H9 (cell line): ENCODE measurements around the gene PPP2R5E. TPM values are rescaled to one million over a fixed set of nuclear protein-coding genes. Genes with fewer than 3 reads are reported as not detected.

Source experiments
- DNase-seq: peaks from one replicate; pipeline ENCODE4 v3.0.0-alpha.2; 2017
- H2AFZ ChIP-seq: one replicate; pipeline ENCODE4 v1.6.1; 2013; ENCODE audit warnings: mild to moderate bottlenecking, low read length, control low read depth, moderate library complexity
- H2AK5ac ChIP-seq: 2 replicates; pipeline ENCODE4 v1.6.1; 2013; ENCODE audit warnings: low read length, control low read depth, mixed read lengths; ENCODE audit not compliant: insufficient read length
- H2BK120ac ChIP-seq: one replicate; pipeline ENCODE4 v1.6.1; 2013; ENCODE audit warnings: low read depth, mild to moderate bottlenecking, low read length, control low read depth, inconsistent platforms; ENCODE audit not compliant: poor library complexity, severe bottlenecking
- H2BK12ac ChIP-seq: 2 replicates; pipeline ENCODE4 v1.6.1; 2013; ENCODE audit warnings: low read length, control low read depth, mixed read lengths, low read depth; ENCODE audit not compliant: insufficient read length
- H2BK15ac ChIP-seq: 2 replicates; pipeline ENCODE4 v1.6.1; 2013; ENCODE audit warnings: low read depth, low read length, control low read depth
- H2BK20ac ChIP-seq: one replicate; pipeline ENCODE4 v1.6.1; 2013; ENCODE audit warnings: low read depth, mild to moderate bottlenecking, low read length, control low read depth, inconsistent platforms; ENCODE audit not compliant: poor library complexity, severe bottlenecking
- H2BK5ac ChIP-seq: 2 replicates; pipeline ENCODE4 v1.6.1; 2013; ENCODE audit warnings: low read length, control low read depth, mixed read lengths; ENCODE audit not compliant: insufficient read length
- H3K14ac ChIP-seq: 2 replicates; pipeline ENCODE4 v1.6.1; 2013; ENCODE audit warnings: low read length, control low read depth; ENCODE audit not compliant: insufficient read depth
- H3K18ac ChIP-seq: 2 replicates; pipeline ENCODE4 v1.6.1; 2013; ENCODE audit warnings: low read depth, mild to moderate bottlenecking, mixed read lengths, low read length, control low read depth; ENCODE audit not compliant: insufficient read length
- H3K23ac ChIP-seq: 2 replicates; pipeline ENCODE4 v1.6.1; 2013; ENCODE audit warnings: low read length, control low read depth, mixed read lengths, low read depth; ENCODE audit not compliant: insufficient read length
- H3K23me2 ChIP-seq: 2 replicates; pipeline ENCODE4 v1.6.1; 2013; ENCODE audit warnings: low read depth, mild to moderate bottlenecking, mixed read lengths, low read length, control low read depth; ENCODE audit not compliant: insufficient read length, poor library complexity, severe bottlenecking
- H3K27ac ChIP-seq: 2 replicates; pipeline ENCODE4 v1.5.1; 2013; ENCODE audit warnings: low read length, control low read depth, mixed read lengths, low read depth; ENCODE audit not compliant: insufficient read length
- H3K27me3 ChIP-seq: 2 replicates; pipeline ENCODE4 v1.6.1; 2013; ENCODE audit warnings: low read length, control low read depth, inconsistent platforms; ENCODE audit not compliant: insufficient read depth
- H3K4ac ChIP-seq: 2 replicates; pipeline ENCODE4 v1.6.1; 2013; ENCODE audit warnings: low read depth, mild to moderate bottlenecking, control low read depth, inconsistent platforms, low read length, moderate library complexity
- H3K4me1 ChIP-seq: 2 replicates; pipeline ENCODE4 v1.6.1; 2013; ENCODE audit warnings: low read length, control low read depth, inconsistent platforms; ENCODE audit not compliant: insufficient read depth
- H3K4me2 ChIP-seq: 2 replicates; pipeline ENCODE4 v1.6.1; 2013; ENCODE audit warnings: low read length, control low read depth, mixed read lengths; ENCODE audit not compliant: insufficient read length, insufficient read depth
- H3K56ac ChIP-seq: 2 replicates; pipeline ENCODE4 v1.6.1; 2013; ENCODE audit warnings: low read depth, mild to moderate bottlenecking, mixed read lengths, low read length, control low read depth; ENCODE audit not compliant: insufficient read length
- H3K79me1 ChIP-seq: 2 replicates; pipeline ENCODE4 v1.6.1; 2013; ENCODE audit warnings: low read depth, mild to moderate bottlenecking, moderate library complexity, low read length, control low read depth, inconsistent platforms; ENCODE audit not compliant: insufficient read depth, poor library complexity, severe bottlenecking
- H3K79me2 ChIP-seq: 2 replicates; pipeline ENCODE4 v1.6.1; 2013; ENCODE audit warnings: low read length, control low read depth, inconsistent platforms; ENCODE audit not compliant: insufficient read depth
- H3K9ac ChIP-seq: 2 replicates; pipeline ENCODE4 v1.6.1; 2013; ENCODE audit warnings: low read length, control low read depth, mixed read lengths; ENCODE audit not compliant: insufficient read length; ENCODE audit errors: extremely low read depth
- H3K9me3 ChIP-seq: one replicate; pipeline ENCODE4 v1.6.1; 2013; ENCODE audit warnings: low read depth, low read length, inconsistent platforms; ENCODE audit not compliant: control insufficient read depth
- H3T11ph ChIP-seq: one replicate; pipeline ENCODE4 v1.6.1; 2013; ENCODE audit warnings: mild to moderate bottlenecking, low read length, control low read depth, inconsistent platforms
- H4K20me1 ChIP-seq: one replicate; pipeline ENCODE4 v1.6.1; 2013; ENCODE audit not compliant: control insufficient read depth, insufficient read length, insufficient read depth
- H4K5ac ChIP-seq: 2 replicates; pipeline ENCODE4 v1.6.1; 2013; ENCODE audit warnings: low read depth, mild to moderate bottlenecking, mixed read lengths, low read length, control low read depth; ENCODE audit not compliant: insufficient read length
- H4K8ac ChIP-seq: replicated peaks from 2 replicates; pipeline ENCODE4 v1.6.1; 2013; ENCODE audit warnings: low read length, control low read depth, mixed read lengths, low read depth; ENCODE audit not compliant: insufficient read length
- H4K91ac ChIP-seq: 2 replicates; pipeline ENCODE4 v1.6.1; 2013; ENCODE audit warnings: low read depth, mild to moderate bottlenecking, moderate library complexity, mixed read lengths, low read length, control low read depth; ENCODE audit not compliant: insufficient read length
- H3K27ac Mint-ChIP-seq, 3 experiments: 2 replicates in 2 of 3; 3 replicates in 1 of 3; pipeline ENCODE4 v1.8.0; 2020 to 2021; ENCODE audit warnings: mixed read lengths in 3 of 3, mild to moderate bottlenecking in 1 of 3, moderate library complexity in 1 of 3
- H3K27me3 Mint-ChIP-seq: 2 replicates; pipeline ENCODE4 v1.8.0; 2021; ENCODE audit warnings: low read depth, mild to moderate bottlenecking, moderate library complexity, mixed read lengths
- H3K36me3 Mint-ChIP-seq, 3 experiments: 2 replicates in 2 of 3; 3 replicates in 1 of 3; pipeline ENCODE4 v1.8.0; 2020 to 2021; ENCODE audit warnings: low read depth in 3 of 3, mixed read lengths in 3 of 3; ENCODE audit not compliant: insufficient read depth in 1 of 3
- H3K4me1 Mint-ChIP-seq, 2 experiments: 2 replicates each; pipeline ENCODE4 v1.8.0; 2020; ENCODE audit warnings: mixed read lengths in 2 of 2
- H3K4me3 Mint-ChIP-seq, 2 experiments: 2 replicates in 1 of 2; 3 replicates in 1 of 2; pipeline ENCODE4 v1.8.0; 2020 to 2021; ENCODE audit warnings: mild to moderate bottlenecking in 2 of 2, mixed read lengths in 2 of 2, moderate library complexity in 1 of 2
- H3K9me3 Mint-ChIP-seq, 2 experiments: 2 replicates in 1 of 2; 3 replicates in 1 of 2; pipeline ENCODE4 v1.8.0; 2020; ENCODE audit warnings: mild to moderate bottlenecking in 2 of 2, mixed read lengths in 2 of 2, moderate library complexity in 1 of 2
- WGBS: extraction: QIAGEN DNeasy Blood & Tissue Kit; methylation state at CpG from one replicate; pipeline ENCODE4 v1.1.7; 2013; ENCODE audit warnings: missing lambda C conversion rate, low lambda C conversion rate, mixed read lengths; ENCODE audit not compliant: insufficient read length; ENCODE audit errors: extremely low coverage; 5-methylcytosine and 5-hydroxymethylcytosine counted together
- total RNA-seq: library from RNA; stranded (reverse); gene quantifications from 2 replicates; pipeline ENCODE4 v1.2.1, GENCODE V29; 2021
- TF ChIP-seq, protein P1 (sequence below): fragments of 200-600 bp; sonication (generic); conservative IDR thresholded peaks from 3 replicates; pipeline ENCODE4 v1.8.0; 2021; ENCODE audit warnings: antibody characterized with exemption, mild to moderate bottlenecking

Gene PPP2R5E
- total RNA-seq, 1 experiment from 2014 or later: 65.8 TPM

- no peak overlapping the region for H3K4ac ChIP-seq
- no CpG with 5 or more reads among the region's 1 CpG for WGBS
- Mint-ChIP-seq H3K9me3 (no peaks in the 10 kb centered on the region), H3K36me3 (peaks cover 0 to 6% (median 0%) of the 10 kb centered on the region in 3 experiments; a peak in 2 of 7 replicates), H3K27ac (no peak overlapping the region), H3K27me3 (no peaks in the 10 kb centered on the region), H3K4me3 (no peak overlapping the region), H3K4me1 (peaks cover 5 to 8% of the 10 kb centered on the region in 2 experiments)
- H4K91ac ChIP-seq: no peak overlapping the region
- H3K56ac ChIP-seq: no peak overlapping the region
- no peaks in the 10 kb centered on the region for H3K9me3 ChIP-seq
- H3K27ac ChIP-seq: no peak overlapping the region
- no peak overlapping the region for H3T11ph ChIP-seq
- H4K5ac ChIP-seq: no peak overlapping the region
- no peak overlapping the region for H3K9ac ChIP-seq
- H3K27me3 ChIP-seq: no peaks in the 10 kb centered on the region
- H4K8ac ChIP-seq: no peak overlapping the region
- H2BK120ac ChIP-seq: no peak overlapping the region
- no peak overlapping the region for H2BK20ac ChIP-seq
- H3K79me2 ChIP-seq: peaks cover 4% of the 10 kb centered on the region; the same call in 1 of the 2 replicates
- no peak overlapping the region for H3K4me2 ChIP-seq
- H3K14ac ChIP-seq: no peak overlapping the region
- H3K23me2 ChIP-seq: no peaks in the 10 kb centered on the region
- H2BK5ac ChIP-seq: no peak overlapping the region
- H2AK5ac ChIP-seq: no peak overlapping the region
- H2AFZ ChIP-seq: no peak overlapping the region
- TF ChIP-seq, protein P1, sequence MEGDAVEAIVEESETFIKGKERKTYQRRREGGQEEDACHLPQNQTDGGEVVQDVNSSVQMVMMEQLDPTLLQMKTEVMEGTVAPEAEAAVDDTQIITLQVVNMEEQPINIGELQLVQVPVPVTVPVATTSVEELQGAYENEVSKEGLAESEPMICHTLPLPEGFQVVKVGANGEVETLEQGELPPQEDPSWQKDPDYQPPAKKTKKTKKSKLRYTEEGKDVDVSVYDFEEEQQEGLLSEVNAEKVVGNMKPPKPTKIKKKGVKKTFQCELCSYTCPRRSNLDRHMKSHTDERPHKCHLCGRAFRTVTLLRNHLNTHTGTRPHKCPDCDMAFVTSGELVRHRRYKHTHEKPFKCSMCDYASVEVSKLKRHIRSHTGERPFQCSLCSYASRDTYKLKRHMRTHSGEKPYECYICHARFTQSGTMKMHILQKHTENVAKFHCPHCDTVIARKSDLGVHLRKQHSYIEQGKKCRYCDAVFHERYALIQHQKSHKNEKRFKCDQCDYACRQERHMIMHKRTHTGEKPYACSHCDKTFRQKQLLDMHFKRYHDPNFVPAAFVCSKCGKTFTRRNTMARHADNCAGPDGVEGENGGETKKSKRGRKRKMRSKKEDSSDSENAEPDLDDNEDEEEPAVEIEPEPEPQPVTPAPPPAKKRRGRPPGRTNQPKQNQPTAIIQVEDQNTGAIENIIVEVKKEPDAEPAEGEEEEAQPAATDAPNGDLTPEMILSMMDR: no peak
- no peak for DNase-seq
- no peak overlapping the region for H3K23ac ChIP-seq
- H3K4me1 ChIP-seq: no peaks in the 10 kb centered on the region
- H3K18ac ChIP-seq: no peak overlapping the region
- peaks cover 21% of the 10 kb centered on the region for H3K79me1 ChIP-seq
- H2BK12ac ChIP-seq: no peak overlapping the region
- H2BK15ac ChIP-seq: no peak overlapping the region
- no peaks in the 10 kb centered on the region for H4K20me1 ChIP-seq
Measured at GRCh38 chr14:63499701-63500250, 43.4 kb downstream of the PPP2R5E start.
